ENCODE measurements around the gene KIF2A. TPM values are rescaled to one million over a fixed set of nuclear protein-coding genes. Genes with fewer than 3 reads are reported as not detected.

KIF2A gene
- total and polyA plus RNA-seq, 2 of the 4 experiments (the other 2 are of a cell fraction) = 23.6 to 37.3 TPM

DNA sequence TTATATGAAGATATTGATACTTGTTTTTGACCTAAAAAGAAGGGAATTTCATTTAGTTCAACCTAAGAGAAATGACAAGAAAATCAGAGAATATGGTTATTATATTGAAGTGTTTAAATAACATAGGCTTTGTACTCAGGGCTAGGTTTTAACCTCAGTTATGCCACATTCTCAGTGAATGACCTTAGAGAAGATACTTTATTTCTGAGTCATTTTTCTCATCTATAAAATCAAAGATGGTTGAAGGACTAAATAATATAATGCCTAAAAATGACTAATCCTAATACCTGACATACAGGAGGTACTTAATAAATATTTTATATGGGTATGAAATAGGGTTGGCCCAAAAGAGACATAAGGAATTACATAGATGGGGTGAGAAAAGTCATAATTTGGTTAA lies 65.4 kb downstream of the KIF2A start:
- dilution Hi-C loops (cut with HindIII; ENCODE audit: low sequenced_read_pairs, unreplicated experiment) = no loop called here
- Histone ChIP-seq H4K5ac (ENCODE audit: low read depth, low read length) (no peak overlapping the region), H3K4me2 (ENCODE audit: low read depth, low read length) (no peak overlapping the region), H3K23ac (ENCODE audit: low read depth, low read length) (no peak overlapping the region), H3K9me1 (ENCODE audit: insufficient read depth, low read length) (no peaks in the 10 kb centered on the region), H4K8ac (ENCODE audit: low read depth in 2 of 2, low read length in 2 of 2) (no peak overlapping the region), H4K20me1 (ENCODE audit: insufficient read depth, low read length) (no peaks in the 10 kb centered on the region), H3K4me1 (ENCODE audit: control insufficient read depth, insufficient read depth, low read length) (no peaks in the 10 kb centered on the region), H2AK5ac (ENCODE audit: low read depth, low read length) (no peak overlapping the region), H2BK120ac (ENCODE audit: low read depth, low read length) (no peak overlapping the region), H3K4ac (ENCODE audit: low read depth, low read length) (no peak overlapping the region), H3K27ac (ENCODE audit: insufficient read depth, low read length) (no peak overlapping the region), H3K4me3 (ENCODE audit: insufficient read depth, low read depth, low read length) (no peak overlapping the region), H3K9ac (ENCODE audit: low read depth, low read length) (no peak overlapping the region), H3K56ac (ENCODE audit: extremely low read depth, insufficient read depth, low read length) (no peak overlapping the region), H3K27me3 (ENCODE audit: control insufficient read depth, insufficient read depth, low read length) (no peaks in the 10 kb centered on the region), H2BK15ac (ENCODE audit: low read depth, low read length) (no peak overlapping the region), H2BK5ac (ENCODE audit: low read depth, low read length, poor library complexity, severe bottlenecking) (no peak overlapping the region), H3K79me1 (ENCODE audit: low read depth in 1 of 2, low read length in 2 of 2) (peaks cover 3% of the 10 kb centered on the region in 2 experiments; a peak in 1 of 4 replicates), H3K18ac (ENCODE audit: low read depth, low read length) (no peak overlapping the region), H3K14ac (replicated peaks; ENCODE audit: low read depth, low read length) (no peak overlapping the region), H3K9me3 (ENCODE audit: control insufficient read depth, insufficient read depth, low read length) (no peaks in the 10 kb centered on the region), H2AFZ (replicated peaks; ENCODE audit: low read length, poor library complexity) (no peak overlapping the region), H2AK9ac (replicated peaks; ENCODE audit: low read depth, low read length, poor library complexity) (no peak overlapping the region), H3K36me3 (ENCODE audit: control insufficient read depth, insufficient read depth, low read length) (peaks cover 16% of the 10 kb centered on the region), H2BK20ac (ENCODE audit: low read depth, low read length) (no peak overlapping the region), H4K91ac (ENCODE audit: insufficient read depth, low read depth, low read length) (no peak overlapping the region)
- intact Hi-C loops (cut with micrococcal nuclease) = no loop called here
- TF ChIP-seq, protein P1, sequence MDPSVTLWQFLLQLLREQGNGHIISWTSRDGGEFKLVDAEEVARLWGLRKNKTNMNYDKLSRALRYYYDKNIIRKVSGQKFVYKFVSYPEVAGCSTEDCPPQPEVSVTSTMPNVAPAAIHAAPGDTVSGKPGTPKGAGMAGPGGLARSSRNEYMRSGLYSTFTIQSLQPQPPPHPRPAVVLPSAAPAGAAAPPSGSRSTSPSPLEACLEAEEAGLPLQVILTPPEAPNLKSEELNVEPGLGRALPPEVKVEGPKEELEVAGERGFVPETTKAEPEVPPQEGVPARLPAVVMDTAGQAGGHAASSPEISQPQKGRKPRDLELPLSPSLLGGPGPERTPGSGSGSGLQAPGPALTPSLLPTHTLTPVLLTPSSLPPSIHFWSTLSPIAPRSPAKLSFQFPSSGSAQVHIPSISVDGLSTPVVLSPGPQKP (IDR thresholded peaks at IDR 0.05; ENCODE audit: borderline replicate concordance, low read depth, low read length) = no peak
- no peak for TF ChIP-seq CEBPB (IDR thresholded peaks at IDR 0.05; ENCODE audit: low read depth, low read length)
- no peak for TF ChIP-seq MAFK (IDR thresholded peaks at IDR 0.05; ENCODE audit: low read depth, low read length)
- BruUV-seq (replicated peaks) = no TSS peak
- CTCF ChIA-PET = no interaction called here
- DNase-seq = peak; percentile 2
- in situ Hi-C loops (cut with MboI; ENCODE audit: low sequenced_read_pairs) = no loop called here
- no peak for ATAC-seq (ENCODE audit: low read depth)
- POLR2A ChIA-PET (ENCODE audit: unreplicated experiment) = no interaction called here

All from IMR-90 (cell line).